SK-N-MC (cell line): ENCODE measurements around the gene GGTLC1.

ENCODE experiments used
- EZH2 ChIP-seq: fragments of 200-600 bp; sonication (generic); IDR thresholded peaks from one replicate; pipeline ENCODE4 v1.6.1; 2017; ENCODE audit warnings: antibody characterized with exemption
- POLR2AphosphoS5 ChIP-seq: IDR thresholded peaks from 2 replicates; pipeline ENCODE4 v1.6.1; 2012; ENCODE audit warnings: mild to moderate bottlenecking, low read depth, low read length, borderline replicate concordance

DNA sequence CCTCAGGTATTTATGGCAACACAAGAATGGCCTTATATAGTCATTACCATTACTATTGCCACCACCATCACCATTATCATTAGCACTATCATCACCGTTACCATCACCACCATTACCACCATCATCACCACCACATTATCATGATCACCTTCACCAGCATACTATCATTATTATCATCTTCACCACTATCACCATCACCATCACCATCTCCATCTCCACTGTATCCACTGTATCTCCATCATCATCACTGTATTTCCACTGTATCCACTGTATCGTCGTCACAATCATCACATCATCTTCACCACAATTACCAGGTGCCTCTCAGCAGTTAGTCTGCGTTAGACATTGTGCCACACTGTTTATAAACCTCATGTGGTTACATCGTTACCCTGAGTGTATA lies 45.3 kb downstream of the GGTLC1 start:
- no peak for TF ChIP-seq EZH2
- no peak for TF ChIP-seq POLR2AphosphoS5
